CD8-positive, alpha-beta memory T cell (primary cell): ENCODE measurements around the gene DOLPP1. TPM values are rescaled to one million over a fixed set of nuclear protein-coding genes. Genes with fewer than 3 reads are reported as not detected.
"Not testable (repeated sequence)": the region's sequence is repeated elsewhere in the genome, so short reads cannot be mapped to it uniquely, and the experiment has no call there.

Experiments used
- CTCF ChIA-PET: fragments of 350-600 bp; sonication (Branson Sonifier 250); formaldehyde crosslinking; loops from one replicate; lab custom pipeline; 2021; ENCODE audit warnings: antibody characterized with exemption; lab: Charles Lee
- POLR2A ChIA-PET: fragments of 350-600 bp; sonication (Branson Sonifier 250); formaldehyde crosslinking; loops from one replicate; lab custom pipeline; 2021; ENCODE audit warnings: antibody characterized with exemption; lab: Charles Lee
- DNase-seq, 5 donors: peaks; one replicate each; pipeline versions ENCODE4 v3.0.0 to v3.0.0-alpha.2; 2020 to 2022; ENCODE audit warnings: mixed read lengths in 1 of 5
- H3K27ac ChIP-seq: one replicate; pipeline ENCODE4 v1.7.0; 2013; ENCODE audit warnings: low read depth, mild to moderate bottlenecking, low read length, moderate library complexity
- H3K27me3 ChIP-seq: 2 replicates; pipeline ENCODE4 v1.7.0; 2013; ENCODE audit warnings: low read length, mild to moderate bottlenecking; ENCODE audit not compliant: insufficient read depth, poor library complexity, severe bottlenecking
- H3K36me3 ChIP-seq: 2 replicates; pipeline ENCODE4 v1.7.0; 2013; ENCODE audit warnings: mild to moderate bottlenecking, low read length, moderate library complexity; ENCODE audit not compliant: insufficient read depth
- H3K4me1 ChIP-seq: 2 replicates; pipeline ENCODE4 v1.7.0; 2013; ENCODE audit warnings: mild to moderate bottlenecking, low read length, moderate library complexity; ENCODE audit not compliant: insufficient read depth
- H3K4me3 ChIP-seq: 2 replicates; pipeline ENCODE4 v1.7.0; 2013; ENCODE audit warnings: mild to moderate bottlenecking, low read length
- H3K9me3 ChIP-seq: 2 replicates; pipeline ENCODE4 v1.7.0; 2013; ENCODE audit warnings: mild to moderate bottlenecking, low read length
- H3K27ac Mint-ChIP-seq, 8 donors: one replicate each; pipeline ENCODE4 v1.8.0; 2020 to 2021; ENCODE audit warnings: mixed read lengths in 8 of 8, mild to moderate bottlenecking in 6 of 8, inconsistent platforms in 3 of 8, moderate library complexity in 3 of 8
- H3K27me3 Mint-ChIP-seq, 2 donors: one replicate each; pipeline ENCODE4 v1.8.0; 2020 to 2021; ENCODE audit warnings: mixed read lengths in 2 of 2, mild to moderate bottlenecking in 1 of 2, moderate library complexity in 1 of 2
- H3K36me3 Mint-ChIP-seq, 3 donors: one replicate each; pipeline ENCODE4 v1.8.0; 2020 to 2021; ENCODE audit warnings: mixed read lengths in 3 of 3, inconsistent platforms in 1 of 3, mild to moderate bottlenecking in 1 of 3
- H3K4me1 Mint-ChIP-seq, 3 donors: one replicate each; pipeline ENCODE4 v1.8.0; 2020 to 2021; ENCODE audit warnings: mixed read lengths in 3 of 3, inconsistent platforms in 1 of 3, mild to moderate bottlenecking in 1 of 3
- H3K4me3 Mint-ChIP-seq, 7 donors: one replicate each; pipeline ENCODE4 v1.8.0; 2020 to 2021; ENCODE audit warnings: mixed read lengths in 7 of 7, mild to moderate bottlenecking in 6 of 7, moderate library complexity in 4 of 7, inconsistent platforms in 2 of 7
- H3K9me3 Mint-ChIP-seq, 5 donors: one replicate each; pipeline ENCODE4 v1.8.0; 2020 to 2022; ENCODE audit warnings: mixed read lengths in 5 of 5, mild to moderate bottlenecking in 3 of 5, moderate library complexity in 2 of 5, inconsistent platforms in 1 of 5
- polyA plus RNA-seq: library from polyadenylated mRNA; unstranded; fragments of 300-500 nt; fragmentation: Illumina TruSeq; gene quantifications from one replicate; pipeline ENCODE4 v1.2.3, GENCODE V29; 2021
- total RNA-seq, 2 experiments: library from RNA; stranded (reverse); gene quantifications; one replicate each; pipeline ENCODE4 v1.2.3, GENCODE V29; 2021

DOLPP1 gene
- total and polyA plus RNA-seq, 3 experiments from 2014 or later, result 15.3 to 30.2 (median 27.8) TPM

DNA sequence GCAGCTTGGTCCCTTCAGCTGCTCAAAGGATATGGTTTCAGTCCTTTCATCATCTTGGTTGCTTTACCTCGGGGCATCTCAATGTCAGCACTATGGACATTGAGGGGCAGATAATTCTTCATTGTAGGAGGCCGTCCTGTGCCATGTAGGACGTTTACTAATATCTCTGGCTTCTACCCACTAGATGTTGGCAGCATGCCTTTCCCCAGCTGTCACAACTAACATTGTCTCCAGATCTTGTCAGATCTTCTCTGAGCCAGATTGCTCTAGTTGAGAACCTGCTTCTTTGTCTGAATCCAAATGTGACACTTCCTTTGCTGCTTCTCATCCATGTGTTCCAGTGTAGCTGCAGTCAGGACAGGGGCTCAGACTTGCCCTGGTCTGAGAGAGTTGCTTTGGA lies 40.6 kb downstream of the DOLPP1 start:
- Histone ChIP-seq H3K27me3 (no peaks in the 10 kb centered on the region), H3K27ac (no peak overlapping the region), H3K4me1 (no peaks in the 10 kb centered on the region), H3K36me3 (peaks cover 16% of the 10 kb centered on the region), H3K9me3 (no peaks in the 10 kb centered on the region), H3K4me3 (no peak overlapping the region)
- Mint-ChIP-seq H3K27me3 (no peaks in the 10 kb centered on the region), H3K9me3 (no peaks in the 10 kb centered on the region), H3K4me3 (no peak overlapping the region), H3K36me3 (peaks cover 0 to 50% (median 11%) of the 10 kb centered on the region in 3 donors), H3K27ac (peak overlapping the region in 2 of 8 donors; percentile 40 to 57), H3K4me1 (peaks cover 0 to 4% (median 3%) of the 10 kb centered on the region in 3 donors)
- POLR2A ChIA-PET, result no interaction called here
- no peak for DNase-seq
- CTCF ChIA-PET, result interaction anchor here (7.3 kb wide), 1 partner anchor 10 kb away, joined by 33 read pairs; no protein-coding TSS in a partner anchor

DNA sequence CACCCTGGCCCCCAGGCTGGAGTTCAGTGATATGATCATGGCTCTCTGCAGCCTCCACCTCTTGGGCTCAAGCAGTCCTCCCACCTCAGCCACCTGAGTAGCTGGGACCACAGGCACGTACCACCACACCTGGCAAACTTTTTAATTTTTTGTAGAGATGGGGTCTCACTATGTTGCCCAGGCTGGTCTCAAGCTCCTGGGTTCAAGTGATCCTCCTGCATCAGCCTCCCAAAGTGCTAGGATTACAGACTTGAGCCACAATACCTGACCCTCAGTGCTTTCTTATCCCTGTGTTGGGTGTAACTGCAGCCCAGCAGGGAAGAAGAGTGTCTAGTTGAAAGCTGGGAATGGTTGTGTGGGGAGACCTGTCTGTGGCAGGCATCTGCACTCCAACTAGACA lies 41.2 kb downstream of the DOLPP1 start:
- no peaks in the 10 kb centered on the region for H3K9me3 ChIP-seq

DNA sequence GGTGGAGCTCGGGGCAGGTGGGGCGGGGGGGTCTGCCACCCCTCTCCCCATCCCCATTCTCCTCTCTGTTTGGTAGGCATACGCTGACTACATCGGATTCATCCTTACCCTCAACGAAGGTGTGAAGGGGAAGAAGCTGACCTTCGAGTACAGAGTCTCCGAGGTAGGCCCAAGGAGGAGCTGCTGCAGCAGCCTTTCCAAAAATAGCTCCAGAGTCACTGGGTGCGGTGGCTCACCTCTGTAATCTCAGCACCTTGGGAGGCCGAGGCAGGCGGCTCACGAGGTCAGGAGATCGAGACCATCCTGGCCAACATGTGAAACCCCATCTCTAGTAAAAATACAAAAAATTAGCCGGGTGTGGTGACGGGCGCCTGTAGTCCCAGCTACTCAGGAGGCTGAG lies 42.1 kb downstream of the DOLPP1 start:
- H3K27me3 ChIP-seq, H3K4me3 ChIP-seq, H3K27ac ChIP-seq, H3K4me3 Mint-ChIP-seq, H3K9me3 Mint-ChIP-seq, H3K4me1 Mint-ChIP-seq, DNase-seq, H3K4me1 ChIP-seq, H3K27me3 Mint-ChIP-seq, H3K27ac Mint-ChIP-seq, H3K9me3 ChIP-seq, POLR2A ChIA-PET: not testable (repeated sequence)
- H3K36me3 ChIP-seq, result peaks cover 24% of the 10 kb centered on the region
- CTCF ChIA-PET, result interaction anchor here (0.9 to 7.3 kb wide), 4 partner anchors 8 to 501 kb away, joined by 3 to 33 read pairs (median 4); no protein-coding TSS in a partner anchor
- peaks cover 0 to 64% (median 14%) of the 10 kb centered on the region in 3 donors for H3K36me3 Mint-ChIP-seq

More for the DNA sequence above, 41.2 kb downstream of the DOLPP1 start:
- Mint-ChIP-seq H3K4me1 (peaks cover 0 to 4% (median 3%) of the 10 kb centered on the region in 3 donors), H3K27me3 (no peaks in the 10 kb centered on the region), H3K36me3 (peaks cover 0 to 56% (median 11%) of the 10 kb centered on the region in 3 donors), H3K27ac (no peak overlapping the region), H3K9me3 (no peaks in the 10 kb centered on the region), H3K4me3 (no peak overlapping the region)
- H3K4me1 ChIP-seq, result no peaks in the 10 kb centered on the region
- ChIA-PET POLR2A (no interaction called here), CTCF (interaction anchor here (1.3 to 7.3 kb wide), 2 partner anchors 9 to 502 kb away, joined by 3 to 33 read pairs; no protein-coding TSS in a partner anchor)
- H3K4me3 ChIP-seq, result no peak overlapping the region
- DNase-seq, result no peak
- H3K36me3 ChIP-seq, result peaks cover 16% of the 10 kb centered on the region
- H3K27me3 ChIP-seq, result no peaks in the 10 kb centered on the region
- H3K27ac ChIP-seq, result no peak overlapping the region

DNA sequence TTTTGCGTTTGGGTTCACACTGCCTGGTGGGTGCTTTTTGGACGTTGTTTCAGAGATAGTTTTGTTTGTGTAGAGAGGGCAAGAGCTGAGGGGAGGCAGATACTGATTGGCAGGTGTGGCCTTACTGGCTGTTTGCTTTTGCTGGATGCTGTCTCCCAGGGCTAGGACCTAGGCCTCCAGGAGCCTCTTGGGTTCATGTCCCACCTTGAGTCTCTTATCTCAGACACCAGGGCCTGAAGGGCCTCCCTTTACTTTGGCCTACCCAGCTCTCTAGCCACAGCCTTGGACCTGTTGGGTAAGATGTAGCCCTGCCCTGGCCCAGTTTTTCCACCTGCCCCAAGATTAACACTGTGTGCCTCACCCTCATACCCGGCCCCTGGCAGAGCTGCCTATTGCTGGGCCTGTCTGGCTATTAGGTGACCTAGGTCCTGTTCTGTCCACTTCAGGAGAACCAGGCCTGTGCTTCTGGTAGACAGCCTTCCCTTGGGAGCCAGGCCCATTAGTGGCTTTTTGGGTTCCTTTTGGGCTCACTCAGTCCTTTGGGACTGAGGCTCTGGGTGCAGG lies 43.7 kb downstream of the DOLPP1 start:
- CTCF ChIA-PET, result interaction anchor here (1.2 to 2.1 kb wide), 2 partner anchors 12 to 15 kb away, joined by 4 to 14 read pairs; no protein-coding TSS in a partner anchor
- no peak overlapping the region for H3K4me3 Mint-ChIP-seq
- no peaks in the 10 kb centered on the region for H3K27me3 ChIP-seq
- no peaks in the 10 kb centered on the region for H3K9me3 Mint-ChIP-seq
- H3K4me3 ChIP-seq, result no peak overlapping the region
- no peaks in the 10 kb centered on the region for H3K4me1 ChIP-seq
- H3K36me3 ChIP-seq, result peaks cover 24% of the 10 kb centered on the region
- H3K9me3 ChIP-seq, result no peaks in the 10 kb centered on the region
- H3K27ac Mint-ChIP-seq, result peak overlapping the region in 1 of 8 donors; percentile 67
- POLR2A ChIA-PET, result no interaction called here
- H3K27ac ChIP-seq, result no peak overlapping the region
- peaks cover 0 to 4% (median 2%) of the 10 kb centered on the region in 3 donors for H3K4me1 Mint-ChIP-seq
- no peak for DNase-seq
- H3K27me3 Mint-ChIP-seq, result no peaks in the 10 kb centered on the region
- H3K36me3 Mint-ChIP-seq, result peaks cover 0 to 74% (median 18%) of the 10 kb centered on the region in 3 donors

DNA sequence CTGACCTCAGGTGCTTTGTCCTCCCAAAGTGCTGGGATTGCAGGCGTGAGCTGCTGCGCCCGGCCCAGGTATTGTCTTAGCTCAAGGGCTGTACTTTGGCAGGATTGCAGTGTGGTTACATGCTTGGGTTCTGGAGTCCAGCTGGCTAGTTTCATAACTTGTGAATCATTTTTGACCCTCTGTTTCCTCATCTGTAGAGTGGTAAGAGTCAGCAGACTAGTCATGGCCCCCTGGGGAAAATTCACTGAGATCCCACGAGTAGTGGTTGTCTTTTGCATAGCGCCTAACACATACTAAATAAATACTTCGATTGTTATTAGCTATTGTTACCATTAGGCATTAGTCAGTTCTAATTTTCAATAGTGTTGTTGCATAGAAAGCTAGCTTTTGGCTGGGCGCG lies 44.6 kb downstream of the DOLPP1 start:
- H3K4me3 Mint-ChIP-seq, result no peak overlapping the region
- CTCF ChIA-PET, result interaction anchor here (1.2 to 2.1 kb wide), 2 partner anchors 14 to 17 kb away, joined by 5 to 14 read pairs; no protein-coding TSS in a partner anchor
- peaks cover 0 to 4% (median 0%) of the 10 kb centered on the region in 3 donors for H3K4me1 Mint-ChIP-seq
- no peaks in the 10 kb centered on the region for H3K9me3 Mint-ChIP-seq
- POLR2A ChIA-PET, result no interaction called here
- Histone ChIP-seq H3K36me3 (peaks cover 25% of the 10 kb centered on the region), H3K4me3 (no peak overlapping the region), H3K27me3 (no peaks in the 10 kb centered on the region), H3K9me3 (no peaks in the 10 kb centered on the region), H3K27ac (no peak overlapping the region), H3K4me1 (no peaks in the 10 kb centered on the region)
- H3K27me3 Mint-ChIP-seq, result no peaks in the 10 kb centered on the region
- H3K36me3 Mint-ChIP-seq, result peaks cover 0 to 76% (median 18%) of the 10 kb centered on the region in 3 donors
- H3K27ac Mint-ChIP-seq, result no peak overlapping the region
- no peak for DNase-seq

DNA sequence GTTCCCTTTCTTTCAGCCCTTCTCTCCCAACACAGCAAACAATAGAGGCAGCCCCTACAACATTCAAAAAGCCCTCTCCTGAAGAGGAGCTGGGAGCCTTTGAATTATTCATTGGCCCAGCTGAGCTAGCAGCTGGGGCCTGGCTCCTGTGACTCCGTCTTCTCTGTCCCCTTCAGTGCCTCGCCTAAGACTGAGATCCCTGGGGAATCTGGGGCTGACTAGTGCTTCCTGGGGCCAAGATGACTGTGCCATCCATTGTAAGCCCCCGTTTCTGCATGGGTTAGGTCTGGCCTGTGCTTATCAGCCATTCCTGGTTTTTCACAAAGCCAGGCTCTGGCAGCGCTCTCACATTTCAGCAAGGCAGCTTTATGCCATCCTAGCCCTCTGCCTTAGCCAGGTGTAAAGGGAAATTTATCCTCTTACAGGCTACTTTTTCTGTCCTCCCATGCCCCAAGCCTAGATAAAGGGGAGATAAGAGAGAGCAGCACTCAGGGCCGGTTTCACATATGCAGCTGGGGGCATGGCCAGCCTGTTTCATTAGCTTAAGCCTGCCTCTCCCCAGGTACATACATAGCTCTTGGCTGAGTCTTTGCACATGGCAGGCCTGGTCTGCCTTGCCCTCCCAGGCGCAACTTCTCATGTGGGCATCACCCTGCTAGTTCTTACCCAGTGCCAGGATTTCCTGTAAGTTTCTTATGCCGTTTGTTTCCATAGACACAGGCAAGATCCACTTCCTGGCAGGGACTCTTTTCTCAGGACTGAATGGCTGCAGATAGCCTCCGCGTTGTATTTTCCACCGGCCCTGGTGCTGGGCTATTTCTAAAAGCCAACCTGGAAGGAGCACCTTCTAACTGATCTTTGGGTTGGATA lies 46.1 kb downstream of the DOLPP1 start:
- Mint-ChIP-seq H3K27me3 (no peaks in the 10 kb centered on the region), H3K9me3 (no peaks in the 10 kb centered on the region), H3K4me1 (peaks cover 5 to 7% (median 6%) of the 10 kb centered on the region in 3 donors), H3K4me3 (no peak overlapping the region), H3K36me3 (peaks cover 0 to 76% (median 14%) of the 10 kb centered on the region in 3 donors), H3K27ac (no peak overlapping the region)
- Histone ChIP-seq H3K27me3 (no peaks in the 10 kb centered on the region), H3K4me1 (peaks cover 5% of the 10 kb centered on the region), H3K27ac (no peak overlapping the region), H3K36me3 (peaks cover 21% of the 10 kb centered on the region), H3K9me3 (no peaks in the 10 kb centered on the region), H3K4me3 (no peak overlapping the region)
- CTCF ChIA-PET, result interaction anchor here (0.9 to 1.6 kb wide), 2 partner anchors 10 to 47 kb away, joined by 3 to 5 read pairs; no protein-coding TSS in a partner anchor
- POLR2A ChIA-PET, result no interaction called here
- no peak for DNase-seq

DNA sequence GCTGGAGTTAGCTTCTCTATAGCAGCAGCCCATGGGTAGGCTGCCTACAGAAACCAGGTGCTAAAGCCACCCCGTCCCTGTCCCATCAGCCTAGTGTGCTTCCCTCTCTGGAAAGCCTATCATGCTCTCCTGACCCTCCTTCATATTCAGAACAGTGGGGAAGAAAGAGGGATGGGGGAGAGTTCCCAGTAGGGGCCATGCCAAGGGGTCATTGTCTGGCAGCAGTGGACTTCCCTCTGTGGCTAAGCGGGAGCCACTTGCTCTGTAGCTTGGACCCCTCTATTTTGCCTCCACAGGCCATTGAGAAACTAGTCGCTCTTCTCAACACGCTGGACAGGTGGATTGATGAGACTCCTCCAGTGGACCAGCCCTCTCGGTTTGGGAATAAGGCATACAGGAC lies 47.8 kb downstream of the DOLPP1 start:
- H3K36me3 Mint-ChIP-seq, result peaks cover 0 to 70% (median 17%) of the 10 kb centered on the region in 3 donors
- H3K27ac Mint-ChIP-seq, result no peak overlapping the region
- Histone ChIP-seq H3K27me3 (no peaks in the 10 kb centered on the region), H3K4me3 (no peak overlapping the region), H3K36me3 (peaks cover 23% of the 10 kb centered on the region), H3K27ac (no peak overlapping the region), H3K9me3 (no peaks in the 10 kb centered on the region), H3K4me1 (peaks cover 5% of the 10 kb centered on the region)
- no peaks in the 10 kb centered on the region for H3K27me3 Mint-ChIP-seq
- POLR2A ChIA-PET, result interaction anchor here (0.6 kb wide), 1 partner anchor 1016 kb away, joined by 3 read pairs; no protein-coding TSS in a partner anchor
- CTCF ChIA-PET, result interaction anchor here (1.4 to 4.8 kb wide), 3 partner anchors 11 to 46 kb away, joined by 4 to 49 read pairs (median 39); no protein-coding TSS in a partner anchor
- no peaks in the 10 kb centered on the region for H3K9me3 Mint-ChIP-seq
- DNase-seq, result no peak
- peaks cover 6 to 7% (median 6%) of the 10 kb centered on the region in 3 donors for H3K4me1 Mint-ChIP-seq
- H3K4me3 Mint-ChIP-seq, result no peak overlapping the region
